SH-SY5Y (cell line): ENCODE measurements around the gene VDR.

Source experiments
- GATA2 ChIP-seq: IDR thresholded peaks from 2 replicates; pipeline ENCODE4 v1.6.1; 2011; ENCODE audit warnings: mild to moderate bottlenecking, low read depth, low read length
- GATA3 ChIP-seq: IDR thresholded peaks from 2 replicates; pipeline ENCODE4 v1.6.1; 2011; ENCODE audit warnings: low read depth, mild to moderate bottlenecking, low read length, moderate library complexity

VDR gene

GRCh38 chr12:47941475-47941780 is 36.6 kb upstream of the VDR start:
- no peak for TF ChIP-seq GATA2
- no peak for TF ChIP-seq GATA3

GRCh38 chr12:47940773-47941474 is 36.1 kb upstream of the VDR start:
- TF ChIP-seq GATA2, result no peak
- no peak for TF ChIP-seq GATA3

- no peak for TF ChIP-seq GATA2
- no peak for TF ChIP-seq GATA3
Observed at GRCh38 chr12:47939009-47939601, 34.3 kb upstream of the VDR start.

GRCh38 chr12:47938594-47938993 is 33.8 kb upstream of the VDR start:
- no peak for TF ChIP-seq GATA2
- no peak for TF ChIP-seq GATA3

- no peak for TF ChIP-seq GATA2
- TF ChIP-seq GATA3, result no peak
Observed at GRCh38 chr12:47938093-47938492, 33.3 kb upstream of the VDR start.

- TF ChIP-seq GATA3 (peak; percentile 62; the same call in 1 of the 2 replicates), GATA2 (peak; percentile 94)
Observed at GRCh38 chr12:47935184-47935583, 30.4 kb upstream of the VDR start.

GRCh38 chr12:47931187-47931586 is 26.4 kb upstream of the VDR start:
- TF ChIP-seq GATA3 (no peak), GATA2 (no peak)

- no peak for TF ChIP-seq GATA3
- TF ChIP-seq GATA2, result no peak
Observed at GRCh38 chr12:47930634-47931033, 25.8 kb upstream of the VDR start.

- no peak for TF ChIP-seq GATA3
- no peak for TF ChIP-seq GATA2
Observed at GRCh38 chr12:47927346-47927745, 22.6 kb upstream of the VDR start.

GRCh38 chr12:47921907-47922306 is 17.1 kb upstream of the VDR start:
- TF ChIP-seq GATA3, result no peak
- no peak for TF ChIP-seq GATA2

- TF ChIP-seq GATA2 (no peak), GATA3 (no peak)
Observed at GRCh38 chr12:47920913-47921312, 16.1 kb upstream of the VDR start.

- TF ChIP-seq GATA3 (no peak), GATA2 (no peak)
Observed at GRCh38 chr12:47913081-47913480, 8.3 kb upstream of the VDR start.

GRCh38 chr12:47912556-47912955 is 7.8 kb upstream of the VDR start:
- no peak for TF ChIP-seq GATA3

GRCh38 chr12:47910981-47911380 is 6.2 kb upstream of the VDR start:
- TF ChIP-seq GATA2 (no peak), GATA3 (no peak)

GRCh38 chr12:47910486-47910885 is 5.7 kb upstream of the VDR start:
- no peak for TF ChIP-seq GATA3
- TF ChIP-seq GATA2, result no peak
